Spleen (tissue), 11 donors: ENCODE measurements around the gene CPSF3. TPM values are rescaled to one million over a fixed set of nuclear protein-coding genes. Genes with fewer than 3 reads are reported as not detected.

ENCODE experiments used
- DNase-seq: peaks from one replicate; pipeline ENCODE4 v3.0.0-alpha.2; 2020
- H3K27ac ChIP-seq, 8 donors: fragments of 200-600 bp; sonication (generic) in 7 of 8; 1 replicate in 4 of 8; 2 replicates in 4 of 8; pipeline versions ENCODE4 v1.5.0 to v1.8.0; 2016 to 2021; ENCODE audit warnings: inconsistent platforms in 4 of 8, mild to moderate bottlenecking in 4 of 8, moderate library complexity in 1 of 8
- H3K27me3 ChIP-seq, 7 donors: fragments of 200-600 bp; sonication (generic) in 6 of 7; replicated peaks in 1 of 7; 1 replicate in 4 of 7; 2 replicates in 3 of 7; pipeline versions ENCODE4 v1.5.0 to v1.8.0; 2016 to 2021; ENCODE audit warnings: inconsistent platforms in 3 of 7, mild to moderate bottlenecking in 1 of 7
- H3K36me3 ChIP-seq, 6 donors: fragments of 200-600 bp; sonication (generic) in 5 of 6; 1 replicate in 4 of 6; 2 replicates in 2 of 6; pipeline versions ENCODE4 v1.5.0 to v1.8.0; 2016 to 2021; ENCODE audit warnings: inconsistent platforms in 2 of 6
- H3K4me1 ChIP-seq, 6 donors: fragments of 200-600 bp; sonication (generic) in 5 of 6; 1 replicate in 3 of 6; 2 replicates in 3 of 6; pipeline versions ENCODE4 v1.5.0 to v1.8.0; 2016 to 2021; ENCODE audit warnings: inconsistent platforms in 3 of 6
- H3K4me3 ChIP-seq, 8 donors: fragments of 200-600 bp; sonication (generic) in 7 of 8; 1 replicate in 4 of 8; 2 replicates in 4 of 8; pipeline versions ENCODE4 v1.5.0 to v1.8.0; 2016 to 2021; ENCODE audit warnings: inconsistent platforms in 4 of 8, mild to moderate bottlenecking in 4 of 8, moderate library complexity in 2 of 8
- H3K9me3 ChIP-seq, 8 donors: fragments of 200-600 bp; sonication (generic) in 7 of 8; 1 replicate in 4 of 8; 2 replicates in 4 of 8; pipeline versions ENCODE4 v1.5.0 to v1.8.0; 2016 to 2021; ENCODE audit warnings: inconsistent platforms in 4 of 8
- POLR2A ChIP-seq, 3 donors: fragments of 450-650 bp; IDR thresholded peaks; one replicate each; pipeline ENCODE4 v1.5.1; 2017; ENCODE audit warnings: antibody characterized with exemption in 3 of 3, mild to moderate bottlenecking in 1 of 3
- POLR2AphosphoS5 ChIP-seq, 3 donors: sonication (generic); formaldehyde crosslinking; IDR thresholded peaks; one replicate each; pipeline ENCODE4 v1.5.1; 2017; ENCODE audit warnings: antibody characterized with exemption in 3 of 3
- WGBS, 5 donors: extraction: QIAGEN DNeasy Blood & Tissue Kit in 3 of 5; methylation state at CpG; one replicate each; pipeline versions ENCODE4 v1.1.5 to v1.1.7; 2013 to 2018; 5-methylcytosine and 5-hydroxymethylcytosine counted together
- intact Hi-C: fragments of 100-400 bp; cut with DNase I; formaldehyde crosslinking; loops from one replicate; pipeline ENCODE4 v1.15.0; 2023; ENCODE audit warnings: low total_unique reads
- polyA plus RNA-seq, 3 donors: library from polyadenylated mRNA; stranded (reverse); fragments of 200-250 nt; gene quantifications; one replicate each; pipeline ENCODE4 v1.2.1, GENCODE V29; 2013
- total RNA-seq, 7 donors: library from RNA; depleted of rRNA in 3 of 7; stranded (reverse); fragments of >200 nt in 3 of 7; fragmentation: NEBNext Ultra II Directional in 4 of 7; extraction: Animal tissue kit (Norgen Biotek cat#: 25700) in 4 of 7; gene quantifications; one replicate each; pipeline versions ENCODE4 v1.1.0 to v1.2.1, GENCODE V29; 2016 to 2021
- TF ChIP-seq, protein P1 (sequence below), 11 experiments: fragments of 200-600 bp in 7 of 11; fragments of 450-650 bp in 4 of 11; sonication (generic) in 4 of 11; IDR thresholded peaks in 8 of 11; conservative IDR thresholded peaks in 3 of 11; 1 replicate in 7 of 11; 2 replicates in 4 of 11; pipeline versions ENCODE4 v1.4.0 to v1.8.0; 2016 to 2021; ENCODE audit warnings: antibody characterized with exemption in 11 of 11, inconsistent platforms in 4 of 11, mild to moderate bottlenecking in 1 of 11
- donor health status: healthy with polysubstance abuse.
- donor health status: DM: no; HTN: no; CAD: no; lungs with moderate emphysema.
- donor health status: DM: no; HTN: no; CAD: no.
- donor health status: Bipolar disorder and iron deficiency.
- donor health status: healthy.
- donor health status: DM: no; HTN: no; CAD: no.
- donor health status: DM: yes; HTN: yes; CAD: no.

Gene CPSF3
- total and polyA plus RNA-seq, 10 donors: 18.9 to 35.8 (median 27.5) TPM

DNA sequence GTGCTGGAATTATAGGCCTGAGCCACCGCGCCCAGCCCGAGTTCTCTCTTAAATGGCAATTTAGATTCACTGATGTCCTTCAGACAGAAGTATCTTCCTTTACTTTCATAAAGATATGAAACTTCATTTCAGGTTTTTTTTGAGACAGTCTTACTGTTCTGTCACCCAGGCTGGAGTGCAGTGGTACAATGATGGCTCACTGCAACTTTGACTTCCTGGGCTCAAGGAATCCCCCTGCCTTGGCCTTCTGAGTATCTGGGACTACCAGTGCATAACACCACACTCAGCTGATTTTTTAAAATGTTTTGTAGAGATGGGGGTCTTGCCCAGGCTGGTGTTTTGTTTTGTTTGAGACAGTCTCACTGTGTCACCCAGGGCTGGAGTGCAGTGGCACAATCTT lies 13.3 kb upstream of the CPSF3 start:
- 87 to 98% (median 97%) methylated on average over 3 of the region's 3 CpGs for WGBS, 5 donors
- intact Hi-C loops: no loop called here
- peaks cover 0 to 88% (median 57%) of the 10 kb centered on the region in 6 donors for H3K36me3 ChIP-seq

DNA sequence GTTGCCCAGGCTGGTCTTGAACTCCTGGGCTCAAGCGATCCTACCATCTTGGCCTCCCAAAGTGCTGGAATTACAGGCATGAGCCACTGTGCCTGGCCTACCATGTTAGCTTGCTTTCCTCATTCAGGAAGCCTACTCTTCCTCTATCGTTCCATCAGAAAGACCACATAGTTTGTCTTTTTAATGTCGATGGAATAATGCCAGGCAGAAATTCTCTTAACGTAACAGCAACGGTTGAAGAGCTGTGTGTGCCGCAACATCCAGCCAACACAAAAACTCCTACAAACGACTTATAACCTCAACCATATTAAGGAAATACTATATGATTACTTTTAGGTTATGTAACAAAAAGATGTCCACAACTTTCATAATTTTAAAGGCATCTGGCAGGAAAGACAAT lies 10.7 kb upstream of the CPSF3 start:
- TF ChIP-seq POLR2A (IDR thresholded peaks at IDR 0.05) (no peak), POLR2AphosphoS5 (IDR thresholded peaks at IDR 0.05) (no peak)
- TF ChIP-seq, protein P1, sequence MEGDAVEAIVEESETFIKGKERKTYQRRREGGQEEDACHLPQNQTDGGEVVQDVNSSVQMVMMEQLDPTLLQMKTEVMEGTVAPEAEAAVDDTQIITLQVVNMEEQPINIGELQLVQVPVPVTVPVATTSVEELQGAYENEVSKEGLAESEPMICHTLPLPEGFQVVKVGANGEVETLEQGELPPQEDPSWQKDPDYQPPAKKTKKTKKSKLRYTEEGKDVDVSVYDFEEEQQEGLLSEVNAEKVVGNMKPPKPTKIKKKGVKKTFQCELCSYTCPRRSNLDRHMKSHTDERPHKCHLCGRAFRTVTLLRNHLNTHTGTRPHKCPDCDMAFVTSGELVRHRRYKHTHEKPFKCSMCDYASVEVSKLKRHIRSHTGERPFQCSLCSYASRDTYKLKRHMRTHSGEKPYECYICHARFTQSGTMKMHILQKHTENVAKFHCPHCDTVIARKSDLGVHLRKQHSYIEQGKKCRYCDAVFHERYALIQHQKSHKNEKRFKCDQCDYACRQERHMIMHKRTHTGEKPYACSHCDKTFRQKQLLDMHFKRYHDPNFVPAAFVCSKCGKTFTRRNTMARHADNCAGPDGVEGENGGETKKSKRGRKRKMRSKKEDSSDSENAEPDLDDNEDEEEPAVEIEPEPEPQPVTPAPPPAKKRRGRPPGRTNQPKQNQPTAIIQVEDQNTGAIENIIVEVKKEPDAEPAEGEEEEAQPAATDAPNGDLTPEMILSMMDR (IDR thresholded peaks at IDR 0.05 in 8 of 11, conservative IDR thresholded peaks at IDR 0.05 in 3 of 11): no peak
- 65 to 82% (median 70%) methylated on average over 7 of the region's 7 CpGs for WGBS, 5 donors
- Histone ChIP-seq H3K27me3 (no peaks in the 10 kb centered on the region), H3K36me3 (peaks cover 0 to 98% (median 43%) of the 10 kb centered on the region in 6 donors), H3K9me3 (no peaks in the 10 kb centered on the region), H3K27ac (no peak overlapping the region), H3K4me1 (peaks cover 0 to 11% (median 0%) of the 10 kb centered on the region in 6 donors), H3K4me3 (no peak overlapping the region)
- intact Hi-C loops: no loop called here
- DNase-seq: no peak

More for the DNA sequence above, 13.3 kb upstream of the CPSF3 start:
- Histone ChIP-seq H3K27ac (peak overlapping the region in 1 of 8 donors; percentile 64), H3K9me3 (no peaks in the 10 kb centered on the region), H3K4me3 (no peak overlapping the region), H3K4me1 (no peaks in the 10 kb centered on the region), H3K27me3 (no peaks in the 10 kb centered on the region)
- TF ChIP-seq, protein P1 (IDR thresholded peaks at IDR 0.05 in 8 of 11, conservative IDR thresholded peaks at IDR 0.05 in 3 of 11): no peak
- no peak for TF ChIP-seq POLR2A (IDR thresholded peaks at IDR 0.05)
- TF ChIP-seq POLR2AphosphoS5 (IDR thresholded peaks at IDR 0.05): no peak
- DNase-seq: no peak

DNA sequence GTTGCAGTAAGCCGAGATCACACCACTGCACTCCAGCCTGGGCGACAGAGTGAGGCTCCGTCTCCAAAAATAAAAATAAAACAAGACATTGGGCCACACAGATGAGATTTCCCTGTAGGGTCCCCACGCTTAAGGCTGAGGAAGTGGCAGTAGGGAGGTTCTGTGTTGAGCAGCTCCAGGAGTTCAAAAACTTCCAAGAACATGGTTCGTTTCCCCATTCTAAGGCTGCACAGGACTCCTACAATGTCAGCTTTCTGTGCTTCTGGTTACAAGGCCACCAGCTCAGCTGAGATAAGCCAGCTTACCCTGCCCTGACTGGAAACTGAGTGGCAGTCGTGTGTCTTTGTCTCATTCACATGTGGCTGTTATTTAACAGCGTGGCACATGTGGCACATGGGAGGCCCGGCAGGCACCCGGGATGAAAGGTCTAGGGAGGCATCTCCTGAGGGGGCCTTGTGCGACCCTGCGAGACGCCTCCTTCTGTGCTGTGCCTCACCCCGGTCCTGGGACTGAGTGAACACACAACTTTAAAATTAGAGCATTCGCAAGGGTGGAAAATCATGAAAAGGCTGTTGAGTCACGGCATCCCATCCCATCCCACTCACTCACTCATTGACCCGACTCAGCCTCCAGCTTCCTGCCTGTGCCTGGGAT lies 7.8 kb upstream of the CPSF3 start:
- 84 to 97% (median 93%) methylated on average over 16 of the region's 16 CpGs for WGBS, 5 donors

More for the DNA sequence above, 7.8 kb upstream of the CPSF3 start:
- DNase-seq: no peak
- TF ChIP-seq, protein P1 (IDR thresholded peaks at IDR 0.05 in 8 of 11, conservative IDR thresholded peaks at IDR 0.05 in 3 of 11): no peak
- TF ChIP-seq POLR2AphosphoS5 (IDR thresholded peaks at IDR 0.05): no peak
- TF ChIP-seq POLR2A (IDR thresholded peaks at IDR 0.05): no peak
- Histone ChIP-seq H3K4me1 (peaks cover 0 to 30% (median 1%) of the 10 kb centered on the region in 6 donors), H3K4me3 (no peak overlapping the region), H3K36me3 (peaks cover 0 to 77% (median 21%) of the 10 kb centered on the region in 6 donors), H3K9me3 (no peaks in the 10 kb centered on the region), H3K27me3 (no peaks in the 10 kb centered on the region), H3K27ac (no peak overlapping the region)
- intact Hi-C loops: no loop called here
